ENCODE results near the gene RBMS3. TPM values are rescaled to one million over a fixed set of nuclear protein-coding genes. Genes with fewer than 3 reads are reported as not detected.

The RBMS3 gene
- total and polyA plus RNA-seq, 12 donors = 8.7 to 90.1 (median 51.2) TPM

DNA sequence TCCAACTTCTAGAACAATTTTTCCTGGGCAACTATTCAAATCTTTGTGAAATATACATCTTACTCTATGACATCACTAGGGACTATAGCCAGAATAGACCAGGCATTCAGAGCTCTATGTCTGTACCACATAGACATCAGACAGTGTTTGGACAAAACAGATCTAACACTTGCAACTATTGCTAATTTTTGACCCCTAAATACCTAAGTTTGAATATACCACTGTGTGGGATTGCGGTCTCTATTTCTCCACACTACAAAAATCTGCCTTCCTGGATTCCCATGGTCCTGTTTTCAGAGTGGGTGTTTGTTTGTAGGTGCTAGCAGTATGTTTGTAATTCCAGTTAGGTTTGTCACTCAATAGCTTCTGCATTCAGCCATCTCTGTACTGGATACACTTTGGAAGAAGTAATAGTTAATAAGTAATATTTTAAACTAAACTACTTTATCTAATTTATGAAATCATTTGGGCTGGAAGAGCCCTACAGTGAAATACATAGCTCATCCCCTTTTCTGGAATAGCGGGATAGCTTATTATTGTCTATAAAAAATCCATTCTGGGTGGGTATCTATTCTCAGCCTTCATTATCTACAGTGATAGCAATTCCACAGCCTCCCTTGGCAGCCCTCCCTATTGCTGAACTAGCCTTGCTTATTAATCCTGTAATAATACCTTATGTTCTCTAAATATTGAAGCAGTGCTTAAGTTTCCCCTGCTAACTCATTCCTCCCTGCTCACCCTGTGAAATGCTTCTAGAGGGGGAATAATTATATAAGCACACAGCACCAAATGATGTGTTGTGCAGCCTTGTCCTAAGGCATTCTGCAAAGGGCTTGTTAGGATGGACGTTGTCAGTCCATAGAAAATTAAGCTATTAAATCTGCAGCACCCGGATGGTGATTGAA, 49.4 kb downstream of the RBMS3 start:
- 87 to 95% (median 90%) methylated on average over 4 of the region's 4 CpGs for WGBS, 4 donors

DNA sequence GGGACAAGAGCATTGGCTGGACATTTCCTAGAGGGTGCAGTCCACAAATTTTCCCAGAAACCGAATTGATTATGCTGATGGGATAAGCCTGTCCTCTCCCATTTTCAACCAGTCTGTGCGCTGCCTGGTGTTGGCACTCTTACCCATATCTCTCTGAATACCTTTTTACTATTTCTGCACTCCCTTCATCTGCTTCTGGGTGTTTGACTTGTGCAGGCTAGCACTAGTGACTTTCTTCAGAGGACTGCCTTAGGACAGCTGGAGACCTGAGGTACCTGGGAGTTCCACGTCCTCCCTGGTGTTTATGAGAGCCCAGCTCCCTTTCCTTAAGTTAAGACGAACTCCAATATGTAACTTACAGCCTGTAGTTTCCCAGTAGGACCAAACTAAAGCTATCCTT, 50.2 kb downstream of the RBMS3 start:
- Histone ChIP-seq H3K27me3 (no peaks in the 10 kb centered on the region), H3K27ac (no peak overlapping the region), H3K36me3 (replicated peaks in 1 of 2) (no peaks in the 10 kb centered on the region), H3K9me3 (replicated peaks in 1 of 3) (no peaks in the 10 kb centered on the region), H3K4me1 (replicated peaks in 1 of 2) (peaks cover 0 to 55% of the 10 kb centered on the region in 2 donors), H3K4me3 (no peak overlapping the region)
- DNase-seq = no peak
- 91 to 94% (median 92%) methylated on average over 4 of the region's 4 CpGs for WGBS, 4 donors
- TF ChIP-seq, protein P1, sequence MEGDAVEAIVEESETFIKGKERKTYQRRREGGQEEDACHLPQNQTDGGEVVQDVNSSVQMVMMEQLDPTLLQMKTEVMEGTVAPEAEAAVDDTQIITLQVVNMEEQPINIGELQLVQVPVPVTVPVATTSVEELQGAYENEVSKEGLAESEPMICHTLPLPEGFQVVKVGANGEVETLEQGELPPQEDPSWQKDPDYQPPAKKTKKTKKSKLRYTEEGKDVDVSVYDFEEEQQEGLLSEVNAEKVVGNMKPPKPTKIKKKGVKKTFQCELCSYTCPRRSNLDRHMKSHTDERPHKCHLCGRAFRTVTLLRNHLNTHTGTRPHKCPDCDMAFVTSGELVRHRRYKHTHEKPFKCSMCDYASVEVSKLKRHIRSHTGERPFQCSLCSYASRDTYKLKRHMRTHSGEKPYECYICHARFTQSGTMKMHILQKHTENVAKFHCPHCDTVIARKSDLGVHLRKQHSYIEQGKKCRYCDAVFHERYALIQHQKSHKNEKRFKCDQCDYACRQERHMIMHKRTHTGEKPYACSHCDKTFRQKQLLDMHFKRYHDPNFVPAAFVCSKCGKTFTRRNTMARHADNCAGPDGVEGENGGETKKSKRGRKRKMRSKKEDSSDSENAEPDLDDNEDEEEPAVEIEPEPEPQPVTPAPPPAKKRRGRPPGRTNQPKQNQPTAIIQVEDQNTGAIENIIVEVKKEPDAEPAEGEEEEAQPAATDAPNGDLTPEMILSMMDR (IDR thresholded peaks at IDR 0.05) = no peak
- TF ChIP-seq POLR2A (IDR thresholded peaks at IDR 0.05) = no peak
- intact Hi-C loops (cut with DNase I) = no loop called here

More for the DNA sequence above, 49.4 kb downstream of the RBMS3 start:
- Histone ChIP-seq H3K27ac (no peak overlapping the region), H3K9me3 (replicated peaks in 1 of 3) (no peaks in the 10 kb centered on the region), H3K36me3 (replicated peaks in 1 of 2) (no peaks in the 10 kb centered on the region), H3K4me1 (replicated peaks in 1 of 2) (peaks cover 0 to 48% of the 10 kb centered on the region in 2 donors), H3K27me3 (no peaks in the 10 kb centered on the region), H3K4me3 (no peak overlapping the region)
- no peak for TF ChIP-seq POLR2A (IDR thresholded peaks at IDR 0.05)
- TF ChIP-seq, protein P1 (IDR thresholded peaks at IDR 0.05) = no peak
- DNase-seq = no peak
- intact Hi-C loops (cut with DNase I) = no loop called here

DNA sequence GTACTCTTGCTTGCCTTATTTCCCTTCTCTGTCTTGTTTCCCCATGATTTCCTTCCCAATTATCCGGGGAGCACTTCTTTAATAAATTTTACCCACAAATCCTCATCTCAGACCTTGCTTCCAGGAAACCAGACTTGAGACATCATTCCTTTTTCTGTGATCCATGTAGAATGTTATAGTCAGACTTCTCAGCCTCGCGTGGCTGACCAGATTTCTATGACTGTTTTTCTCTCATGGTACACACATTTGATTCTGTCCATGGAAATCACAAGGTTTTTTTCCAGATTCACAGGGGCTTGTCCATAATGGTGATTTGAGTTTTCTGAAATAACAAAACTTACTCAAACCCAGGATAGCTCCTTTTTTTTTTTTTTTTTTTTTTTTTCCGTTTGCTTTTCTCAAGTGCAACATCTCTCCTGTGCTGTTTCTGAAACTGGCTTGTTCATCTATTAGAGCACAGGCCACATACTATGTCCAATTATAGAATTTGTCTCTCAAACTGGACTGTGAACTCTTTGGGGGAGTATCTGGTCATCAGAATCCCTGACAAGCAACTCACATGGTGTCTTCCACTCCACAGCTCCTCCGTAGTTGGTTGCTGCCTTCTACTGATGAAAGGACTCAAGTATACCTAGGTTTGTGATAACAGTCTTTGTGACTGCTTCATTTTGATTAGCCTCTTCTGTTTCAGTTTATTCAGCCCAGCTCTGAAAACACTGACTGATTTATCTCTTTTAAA, 50.8 kb downstream of the RBMS3 start:
- Histone ChIP-seq H3K27ac (peak overlapping the region in 1 of 5 donors; percentile 56), H3K27me3 (no peaks in the 10 kb centered on the region), H3K36me3 (replicated peaks in 1 of 2) (no peaks in the 10 kb centered on the region), H3K4me1 (replicated peaks in 1 of 2) (peaks cover 0 to 56% of the 10 kb centered on the region in 2 donors), H3K9me3 (replicated peaks in 1 of 3) (no peaks in the 10 kb centered on the region), H3K4me3 (no peak overlapping the region)
- intact Hi-C loops (cut with DNase I) = no loop called here
- no peak for DNase-seq
- WGBS, 4 donors = 72 to 80% (median 77%) methylated on average over 5 of the region's 5 CpGs
- no peak for TF ChIP-seq POLR2A (IDR thresholded peaks at IDR 0.05)
- TF ChIP-seq, protein P1 (IDR thresholded peaks at IDR 0.05) = no peak

DNA sequence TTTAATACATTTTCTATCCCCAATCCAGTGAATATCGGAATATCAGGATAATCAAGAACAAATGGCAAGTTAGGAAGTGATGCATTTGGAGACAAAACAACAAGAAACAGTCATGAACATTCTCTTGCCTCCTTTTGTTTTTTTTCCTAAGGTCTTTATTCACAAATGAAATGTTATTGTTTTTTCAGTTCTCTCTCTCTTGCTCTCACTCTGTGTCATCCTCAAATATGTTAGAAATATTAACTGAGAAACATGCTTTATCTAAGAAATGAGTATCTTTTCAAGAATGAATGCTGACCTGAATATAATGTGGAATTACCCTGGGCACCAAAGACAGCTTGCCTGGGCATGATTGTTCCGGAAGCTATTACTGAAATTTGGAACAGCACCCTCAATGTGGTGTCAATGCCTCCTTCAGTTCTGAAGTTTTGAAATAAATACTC, 51.3 kb downstream of the RBMS3 start:
- TF ChIP-seq, protein P1 (IDR thresholded peaks at IDR 0.05) = no peak
- TF ChIP-seq POLR2A (IDR thresholded peaks at IDR 0.05) = no peak
- Histone ChIP-seq H3K4me1 (replicated peaks in 1 of 2) (peaks cover 0 to 60% of the 10 kb centered on the region in 2 donors), H3K9me3 (replicated peaks in 1 of 3) (no peaks in the 10 kb centered on the region), H3K27me3 (no peaks in the 10 kb centered on the region), H3K4me3 (no peak overlapping the region), H3K27ac (peak overlapping the region in 1 of 5 donors; percentile 56), H3K36me3 (replicated peaks in 1 of 2) (no peaks in the 10 kb centered on the region)
- WGBS, 4 donors = 58 to 85% (median 82%) methylated on average over 2 of the region's 2 CpGs
- DNase-seq = no peak
- intact Hi-C loops (cut with DNase I) = no loop called here
